Stimulated activated naive CD8-positive, alpha-beta T cell treated with anti-CD3 and anti-CD28 coated beads, Interleukin-15, Interleukin-2, amounts not matched to agents 100 ng/mL and 50 ng/mL, for 24 hours (primary cell): ENCODE data around the gene SLA2.
"Not testable (repeated sequence)": the region's sequence is repeated elsewhere in the genome, so short reads cannot be mapped to it uniquely, and the experiment has no call there.

Experiments used
- H3K27ac Mint-ChIP-seq: one replicate; pipeline ENCODE4 v1.8.0; 2021; ENCODE audit warnings: mild to moderate bottlenecking, mixed read lengths
- H3K27me3 Mint-ChIP-seq: one replicate; pipeline ENCODE4 v1.8.0; 2021; ENCODE audit warnings: mixed read lengths
- H3K36me3 Mint-ChIP-seq: one replicate; pipeline ENCODE4 v1.8.0; 2021; ENCODE audit warnings: low read depth, mixed read lengths
- H3K4me1 Mint-ChIP-seq: one replicate; pipeline ENCODE4 v1.8.0; 2021; ENCODE audit warnings: low read depth, mixed read lengths
- H3K4me3 Mint-ChIP-seq: one replicate; pipeline ENCODE4 v1.8.0; 2021; ENCODE audit warnings: mild to moderate bottlenecking, mixed read lengths
- H3K9me3 Mint-ChIP-seq: one replicate; pipeline ENCODE4 v1.8.0; 2021; ENCODE audit warnings: mixed read lengths

The SLA2 gene

GRCh38 chr20:36656733-36657132 lies 10.7 kb upstream of the SLA2 start:
- Mint-ChIP-seq H3K9me3 (no peaks in the 10 kb centered on the region), H3K4me3 (no peak overlapping the region), H3K36me3 (peaks cover 31% of the 10 kb centered on the region), H3K4me1 (peaks cover 21% of the 10 kb centered on the region), H3K27ac (no peak overlapping the region), H3K27me3 (no peaks in the 10 kb centered on the region)

GRCh38 chr20:36655004-36655403 lies 9.0 kb upstream of the SLA2 start:
- Mint-ChIP-seq H3K27me3 (no peaks in the 10 kb centered on the region), H3K36me3 (peaks cover 22% of the 10 kb centered on the region), H3K4me1 (peaks cover 21% of the 10 kb centered on the region), H3K4me3 (no peak overlapping the region), H3K9me3 (no peaks in the 10 kb centered on the region), H3K27ac (no peak overlapping the region)

GRCh38 chr20:36654506-36654905 lies 8.5 kb upstream of the SLA2 start:
- H3K4me1 Mint-ChIP-seq: peaks cover 21% of the 10 kb centered on the region
- no peak overlapping the region for H3K27ac Mint-ChIP-seq
- no peaks in the 10 kb centered on the region for H3K9me3 Mint-ChIP-seq
- no peaks in the 10 kb centered on the region for H3K27me3 Mint-ChIP-seq
- peaks cover 21% of the 10 kb centered on the region for H3K36me3 Mint-ChIP-seq
- H3K4me3 Mint-ChIP-seq: no peak overlapping the region

GRCh38 chr20:36653456-36653855 lies 7.5 kb upstream of the SLA2 start:
- Mint-ChIP-seq H3K36me3 (peaks cover 19% of the 10 kb centered on the region), H3K27me3 (no peaks in the 10 kb centered on the region), H3K9me3 (no peaks in the 10 kb centered on the region), H3K4me3 (no peak overlapping the region), H3K27ac (no peak overlapping the region), H3K4me1 (peaks cover 15% of the 10 kb centered on the region)

- Mint-ChIP-seq H3K4me1 (peaks cover 47% of the 10 kb centered on the region), H3K27ac (peak overlapping the region; percentile 13), H3K9me3 (no peaks in the 10 kb centered on the region), H3K4me3 (peak overlapping the region; percentile 12), H3K36me3 (peaks cover 13% of the 10 kb centered on the region), H3K27me3 (no peaks in the 10 kb centered on the region)
These were observed 1.5 kb upstream of the SLA2 start for GRCh38 chr20:36647196-36648121.

- peak overlapping the region; percentile 99 for H3K4me3 Mint-ChIP-seq
- peaks cover 54% of the 10 kb centered on the region for H3K4me1 Mint-ChIP-seq
- H3K9me3 Mint-ChIP-seq: no peaks in the 10 kb centered on the region
- H3K36me3 Mint-ChIP-seq: peaks cover 12% of the 10 kb centered on the region
- H3K27ac Mint-ChIP-seq: peak overlapping the region; percentile 100
- no peaks in the 10 kb centered on the region for H3K27me3 Mint-ChIP-seq
These were observed 682 bp upstream of the SLA2 start for GRCh38 chr20:36646678-36647077.

GRCh38 chr20:36645353-36645752 lies 643 bp downstream of the SLA2 start:
- H3K27me3 Mint-ChIP-seq: no peaks in the 10 kb centered on the region
- peak overlapping the region; percentile 100 for H3K27ac Mint-ChIP-seq
- peaks cover 57% of the 10 kb centered on the region for H3K4me1 Mint-ChIP-seq

GRCh38 chr20:36644706-36645095 lies 1.3 kb downstream of the SLA2 start:
- Mint-ChIP-seq H3K4me1 (peaks cover 57% of the 10 kb centered on the region), H3K27me3 (no peaks in the 10 kb centered on the region), H3K36me3 (peaks cover 25% of the 10 kb centered on the region), H3K4me3 (peak overlapping the region; percentile 99), H3K27ac (peak overlapping the region; percentile 100), H3K9me3 (no peaks in the 10 kb centered on the region)

More at GRCh38 chr20:36645353-36645752, 643 bp downstream of the SLA2 start:
- Mint-ChIP-seq H3K4me3 (peak overlapping the region; percentile 99), H3K9me3 (no peaks in the 10 kb centered on the region), H3K36me3 (peaks cover 23% of the 10 kb centered on the region)

GRCh38 chr20:36644032-36644705 lies 1.8 kb downstream of the SLA2 start:
- H3K4me3 Mint-ChIP-seq: peak overlapping the region; percentile 99
- H3K27me3 Mint-ChIP-seq: no peaks in the 10 kb centered on the region
- peaks cover 28% of the 10 kb centered on the region for H3K36me3 Mint-ChIP-seq
- peaks cover 57% of the 10 kb centered on the region for H3K4me1 Mint-ChIP-seq
- peak overlapping the region; percentile 100 for H3K27ac Mint-ChIP-seq
- H3K9me3 Mint-ChIP-seq: no peaks in the 10 kb centered on the region

- no peaks in the 10 kb centered on the region for H3K9me3 Mint-ChIP-seq
- H3K27me3 Mint-ChIP-seq: no peaks in the 10 kb centered on the region
- peak overlapping the region; percentile 100 for H3K27ac Mint-ChIP-seq
- peaks cover 39% of the 10 kb centered on the region for H3K36me3 Mint-ChIP-seq
- peaks cover 51% of the 10 kb centered on the region for H3K4me1 Mint-ChIP-seq
- peak overlapping the region; percentile 56 for H3K4me3 Mint-ChIP-seq
These were observed 3.9 kb downstream of the SLA2 start for GRCh38 chr20:36642136-36642535.

GRCh38 chr20:36641506-36641843 lies 4.5 kb downstream of the SLA2 start:
- no peaks in the 10 kb centered on the region for H3K27me3 Mint-ChIP-seq
- H3K36me3 Mint-ChIP-seq: peaks cover 43% of the 10 kb centered on the region
- H3K4me3 Mint-ChIP-seq: no peak overlapping the region
- H3K9me3 Mint-ChIP-seq: no peaks in the 10 kb centered on the region
- H3K27ac Mint-ChIP-seq: peak overlapping the region; percentile 60
- peaks cover 46% of the 10 kb centered on the region for H3K4me1 Mint-ChIP-seq

- H3K9me3 Mint-ChIP-seq: not testable (repeated sequence)
- peaks cover 52% of the 10 kb centered on the region for H3K36me3 Mint-ChIP-seq
These were observed 7.1 kb downstream of the SLA2 start for GRCh38 chr20:36638876-36639400.

GRCh38 chr20:36634342-36634741 lies 11.7 kb downstream of the SLA2 start:
- H3K36me3 Mint-ChIP-seq: peaks cover 57% of the 10 kb centered on the region
- H3K27ac Mint-ChIP-seq: peak overlapping the region; percentile 72
- H3K27me3 Mint-ChIP-seq: no peaks in the 10 kb centered on the region
- no peaks in the 10 kb centered on the region for H3K9me3 Mint-ChIP-seq
- H3K4me1 Mint-ChIP-seq: peaks cover 23% of the 10 kb centered on the region
- H3K4me3 Mint-ChIP-seq: no peak overlapping the region

More at GRCh38 chr20:36638876-36639400, 7.1 kb downstream of the SLA2 start:
- H3K27ac Mint-ChIP-seq, H3K27me3 Mint-ChIP-seq, H3K4me3 Mint-ChIP-seq: not testable (repeated sequence)
- H3K4me1 Mint-ChIP-seq: peaks cover 23% of the 10 kb centered on the region

- H3K4me1 Mint-ChIP-seq: peaks cover 31% of the 10 kb centered on the region
- no peaks in the 10 kb centered on the region for H3K9me3 Mint-ChIP-seq
- no peaks in the 10 kb centered on the region for H3K27me3 Mint-ChIP-seq
- no peak overlapping the region for H3K4me3 Mint-ChIP-seq
- H3K36me3 Mint-ChIP-seq: peaks cover 53% of the 10 kb centered on the region
- no peak overlapping the region for H3K27ac Mint-ChIP-seq
These were observed 12.7 kb downstream of the SLA2 start for GRCh38 chr20:36633285-36633772.
